NCI-H226 (cell line): ENCODE results near the gene ZNF524.
A peak's percentile ranks its signal among the peaks of the same experiment; 100 is the strongest.

ENCODE experiments used
- DNase-seq: peaks from one replicate; pipeline ENCODE4 v3.0.0-alpha.2; 2015

Gene ZNF524

DNA sequence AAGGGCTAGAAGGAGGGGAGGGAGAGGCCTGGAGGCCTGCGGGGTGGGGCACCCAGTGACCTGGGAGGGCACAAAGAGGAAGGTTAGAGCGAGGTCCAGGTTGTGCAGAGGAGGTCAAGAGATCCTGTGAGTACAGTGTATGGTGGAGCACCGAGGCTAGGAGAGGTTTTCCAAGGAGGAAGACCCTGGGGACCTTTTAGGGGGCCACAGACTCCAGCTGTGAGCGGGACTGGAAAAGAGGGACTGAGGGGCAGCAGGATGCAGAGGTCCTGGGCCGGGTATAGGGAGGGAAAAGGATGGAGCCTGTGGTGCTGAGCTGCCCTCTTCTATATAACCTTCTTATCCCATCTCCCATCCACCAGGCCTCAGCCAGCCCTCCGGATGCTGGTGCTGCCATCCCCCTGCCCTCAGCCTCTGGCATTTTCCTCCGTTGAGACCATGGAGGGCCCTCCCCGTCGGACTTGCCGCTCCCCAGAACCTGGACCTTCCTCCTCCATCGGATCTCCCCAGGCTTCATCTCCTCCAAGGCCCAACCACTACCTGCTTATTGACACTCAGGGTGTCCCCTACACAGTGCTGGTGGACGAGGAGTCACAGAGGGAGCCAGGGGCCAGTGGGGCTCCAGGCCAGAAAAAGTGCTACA lies 44.2 kb downstream of the ZNF524 start:
- no peak for DNase-seq

- DNase-seq = no peak
These were observed 44.9 kb downstream of the ZNF524 start for GRCh38 chr19:55644842-55645511.

- DNase-seq = no peak
These were observed 45.4 kb downstream of the ZNF524 start for GRCh38 chr19:55645512-55645881.

DNA sequence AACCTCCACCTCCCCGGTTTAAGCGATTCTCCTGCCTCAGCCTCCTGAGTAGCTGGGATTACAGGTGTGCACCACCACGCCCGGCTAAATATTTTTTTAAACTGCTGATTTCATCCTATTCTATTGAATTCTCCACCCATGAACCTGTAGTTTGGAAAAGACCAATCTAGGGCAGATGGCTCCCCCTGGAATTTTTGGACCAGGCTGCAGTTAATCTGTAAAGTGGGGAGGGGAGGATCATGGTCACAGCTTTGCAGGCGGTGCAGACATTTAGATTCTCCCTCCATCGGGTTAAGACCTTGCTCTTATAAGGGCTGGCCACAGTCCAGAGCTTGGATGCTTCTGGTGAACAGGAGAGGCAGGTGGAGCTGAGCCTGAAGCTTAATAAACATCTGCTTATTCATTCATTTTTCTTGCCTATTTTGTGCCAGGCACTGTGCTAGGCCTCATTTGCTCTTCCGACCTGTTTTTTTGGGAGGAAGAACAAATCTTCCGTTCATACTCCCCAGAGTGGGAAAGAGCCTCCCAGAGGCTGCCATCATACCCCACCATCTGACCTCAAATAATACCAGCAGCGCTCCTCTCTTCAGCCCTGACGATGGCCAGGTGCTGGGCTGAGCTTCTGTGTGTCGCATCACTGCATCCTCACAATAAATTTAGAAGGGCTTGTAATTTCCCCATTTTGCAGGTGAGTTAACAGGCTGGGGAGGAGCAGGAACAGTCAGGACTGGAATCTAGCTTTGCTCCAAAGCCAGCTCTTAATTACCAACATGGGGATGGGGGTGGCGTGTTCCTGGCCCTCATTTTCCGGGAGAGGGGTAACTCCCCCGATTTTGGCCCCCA lies 47.0 kb downstream of the ZNF524 start:
- no peak for DNase-seq

- DNase-seq = peak; percentile 36
These were observed 47.9 kb downstream of the ZNF524 start, which contains the start of gene CCDC106 for GRCh38 chr19:55647732-55648584. TSS of gene CCDC106 (plus strand) at chr19:55648212. CDS start at chr19:55649047, 835 bp downstream.

- no peak for DNase-seq
These were observed 48.6 kb downstream of the ZNF524 start for GRCh38 chr19:55648585-55649267.

- no peak for DNase-seq
These were observed 49.4 kb downstream of the ZNF524 start for GRCh38 chr19:55649268-55650125.

GRCh38 chr19:55650126-55650557 lies 50.1 kb downstream of the ZNF524 start:
- DNase-seq = no peak

DNA sequence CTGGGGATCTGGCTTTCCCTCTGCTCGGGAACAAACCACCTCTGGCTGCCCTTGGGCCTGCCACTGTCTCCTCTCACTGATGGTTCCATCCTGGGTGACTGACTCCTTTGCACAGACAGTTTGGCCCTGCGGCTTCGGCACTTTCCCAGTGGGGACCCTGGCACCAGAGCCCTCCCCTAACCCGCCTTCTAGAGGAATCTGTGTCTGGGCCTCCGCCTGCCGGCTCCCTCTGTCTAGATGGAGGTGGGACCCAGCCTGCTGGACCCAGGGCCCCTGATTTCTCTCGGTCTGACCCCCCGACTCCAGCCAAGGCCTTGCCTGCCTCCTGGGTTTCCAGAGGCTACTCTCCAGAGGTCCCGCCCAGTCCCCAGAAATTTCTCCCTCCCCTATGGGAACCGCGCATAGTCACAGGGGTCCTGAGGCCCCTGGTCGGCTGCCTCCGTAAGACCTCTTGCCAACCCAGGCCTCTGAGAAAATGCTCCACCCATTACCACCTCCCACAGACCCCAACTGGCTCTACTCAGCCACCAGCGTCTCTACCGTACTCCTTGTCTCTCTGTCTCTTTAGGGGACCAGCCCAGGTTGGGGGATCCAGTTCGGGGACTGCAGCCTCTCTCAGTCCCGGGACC lies 50.6 kb downstream of the ZNF524 start:
- no peak for DNase-seq

DNA sequence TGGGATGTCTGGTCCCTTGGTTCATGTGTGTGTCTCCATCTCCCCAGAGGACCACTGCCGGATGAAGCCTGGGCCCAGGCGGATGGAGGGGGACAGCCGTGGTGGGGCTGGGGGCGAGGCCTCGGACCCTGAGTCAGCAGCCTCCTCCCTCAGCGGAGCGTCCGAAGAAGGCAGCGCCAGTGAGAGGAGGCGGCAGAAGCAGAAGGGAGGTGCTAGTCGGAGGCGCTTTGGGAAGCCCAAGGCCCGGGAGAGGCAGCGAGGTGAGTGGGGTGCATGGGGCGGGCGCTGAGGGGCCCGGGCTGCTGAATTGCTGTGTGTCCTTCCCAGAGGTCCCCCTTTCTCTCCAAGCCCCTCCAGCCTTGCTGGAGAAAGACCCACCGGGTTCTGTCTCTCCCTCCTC lies 51.1 kb downstream of the ZNF524 start:
- no peak for DNase-seq

GRCh38 chr19:55652311-55653128 lies 52.4 kb downstream of the ZNF524 start:
- no peak for DNase-seq
